ENCODE results near the gene ANXA10.

DNA sequence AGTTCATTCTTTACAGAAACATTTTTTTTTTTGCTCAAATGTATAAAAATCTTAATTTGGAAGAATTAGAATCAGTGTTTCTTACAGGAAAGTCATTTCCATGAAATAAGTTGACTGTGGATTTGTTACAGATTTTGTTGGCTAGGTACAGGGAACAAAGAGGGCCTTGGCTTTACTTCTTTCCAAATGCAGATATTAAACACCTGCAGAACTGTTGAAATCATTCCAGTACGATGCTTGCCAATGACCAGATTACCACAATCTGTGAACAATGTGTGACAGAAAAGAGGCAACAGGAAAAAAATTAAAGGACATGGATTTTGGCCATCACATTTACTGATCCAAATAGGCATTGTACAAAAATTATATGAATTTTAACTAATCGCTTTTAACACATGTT is 70.8 kb downstream of the ANXA10 start:
- no peak for TF ChIP-seq TAF1 (IDR thresholded peaks at IDR 0.05; ENCODE audit: borderline replicate concordance, insufficient read depth, low read length)
- no peak for TF ChIP-seq POLR2AphosphoS5 (IDR thresholded peaks at IDR 0.05; ENCODE audit: low read depth, low read length)
- TF ChIP-seq, protein P1, sequence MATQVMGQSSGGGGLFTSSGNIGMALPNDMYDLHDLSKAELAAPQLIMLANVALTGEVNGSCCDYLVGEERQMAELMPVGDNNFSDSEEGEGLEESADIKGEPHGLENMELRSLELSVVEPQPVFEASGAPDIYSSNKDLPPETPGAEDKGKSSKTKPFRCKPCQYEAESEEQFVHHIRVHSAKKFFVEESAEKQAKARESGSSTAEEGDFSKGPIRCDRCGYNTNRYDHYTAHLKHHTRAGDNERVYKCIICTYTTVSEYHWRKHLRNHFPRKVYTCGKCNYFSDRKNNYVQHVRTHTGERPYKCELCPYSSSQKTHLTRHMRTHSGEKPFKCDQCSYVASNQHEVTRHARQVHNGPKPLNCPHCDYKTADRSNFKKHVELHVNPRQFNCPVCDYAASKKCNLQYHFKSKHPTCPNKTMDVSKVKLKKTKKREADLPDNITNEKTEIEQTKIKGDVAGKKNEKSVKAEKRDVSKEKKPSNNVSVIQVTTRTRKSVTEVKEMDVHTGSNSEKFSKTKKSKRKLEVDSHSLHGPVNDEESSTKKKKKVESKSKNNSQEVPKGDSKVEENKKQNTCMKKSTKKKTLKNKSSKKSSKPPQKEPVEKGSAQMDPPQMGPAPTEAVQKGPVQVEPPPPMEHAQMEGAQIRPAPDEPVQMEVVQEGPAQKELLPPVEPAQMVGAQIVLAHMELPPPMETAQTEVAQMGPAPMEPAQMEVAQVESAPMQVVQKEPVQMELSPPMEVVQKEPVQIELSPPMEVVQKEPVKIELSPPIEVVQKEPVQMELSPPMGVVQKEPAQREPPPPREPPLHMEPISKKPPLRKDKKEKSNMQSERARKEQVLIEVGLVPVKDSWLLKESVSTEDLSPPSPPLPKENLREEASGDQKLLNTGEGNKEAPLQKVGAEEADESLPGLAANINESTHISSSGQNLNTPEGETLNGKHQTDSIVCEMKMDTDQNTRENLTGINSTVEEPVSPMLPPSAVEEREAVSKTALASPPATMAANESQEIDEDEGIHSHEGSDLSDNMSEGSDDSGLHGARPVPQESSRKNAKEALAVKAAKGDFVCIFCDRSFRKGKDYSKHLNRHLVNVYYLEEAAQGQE (IDR thresholded peaks at IDR 0.05; ENCODE audit: insufficient read depth in 1 of 2, low read depth in 2 of 2, low read length in 2 of 2), result no peak

Measured in PFSK-1 (cell line).